Activated B cell treated with CpG ODN at 0.5 μM for 24 hours (primary cell): ENCODE results near the gene CCDC8. TPM values are rescaled to one million over a fixed set of nuclear protein-coding genes. Genes with fewer than 3 reads are reported as not detected.

Experiments used
- ATAC-seq: fragments of 200-7000 bp; cut with Tn5 transposase; one replicate; pipeline ENCODE4 v1.10.0; 2021; ENCODE audit warnings: low read depth, mild to moderate bottlenecking, moderate library complexity
- CTCF ChIA-PET: fragments of 350-600 bp; sonication (Branson Sonifier 250); formaldehyde crosslinking; loops from one replicate; lab custom pipeline; 2021; ENCODE audit warnings: antibody characterized with exemption; lab: Charles Lee
- POLR2A ChIA-PET: fragments of 350-600 bp; sonication (Branson Sonifier 250); formaldehyde crosslinking; loops from one replicate; lab custom pipeline; 2021; ENCODE audit warnings: antibody characterized with exemption; lab: Charles Lee
- DNase-seq: peaks from one replicate; pipeline ENCODE4 v3.0.0; 2022
- H3K27ac Mint-ChIP-seq: one replicate; pipeline ENCODE4 v1.8.0; 2020; ENCODE audit warnings: mixed read lengths
- H3K27me3 Mint-ChIP-seq: one replicate; pipeline ENCODE4 v1.8.0; 2021; ENCODE audit warnings: mixed read lengths
- H3K36me3 Mint-ChIP-seq: one replicate; pipeline ENCODE4 v1.8.0; 2021; ENCODE audit warnings: low read depth, mixed read lengths
- H3K4me1 Mint-ChIP-seq: one replicate; pipeline ENCODE4 v1.8.0; 2021; ENCODE audit warnings: mixed read lengths
- H3K4me3 Mint-ChIP-seq: one replicate; pipeline ENCODE4 v1.8.0; 2020; ENCODE audit warnings: mild to moderate bottlenecking, mixed read lengths
- H3K9me3 Mint-ChIP-seq: one replicate; pipeline ENCODE4 v1.8.0; 2020; ENCODE audit warnings: mixed read lengths
- intact Hi-C: fragments of 100-400 bp; cut with micrococcal nuclease; formaldehyde crosslinking; loops from one replicate; pipeline ENCODE4 v1.15.1; 2024
- total RNA-seq: library from RNA; stranded (reverse); gene quantifications from 2 replicates; pipeline ENCODE4 v1.2.3, GENCODE V29; 2022
- TF ChIP-seq, protein P1 (sequence below): fragments of 200-600 bp; IDR thresholded peaks from one replicate; pipeline ENCODE4 v1.8.0; 2022; ENCODE audit warnings: antibody characterized with exemption, mild to moderate bottlenecking

CCDC8 gene, protein sequence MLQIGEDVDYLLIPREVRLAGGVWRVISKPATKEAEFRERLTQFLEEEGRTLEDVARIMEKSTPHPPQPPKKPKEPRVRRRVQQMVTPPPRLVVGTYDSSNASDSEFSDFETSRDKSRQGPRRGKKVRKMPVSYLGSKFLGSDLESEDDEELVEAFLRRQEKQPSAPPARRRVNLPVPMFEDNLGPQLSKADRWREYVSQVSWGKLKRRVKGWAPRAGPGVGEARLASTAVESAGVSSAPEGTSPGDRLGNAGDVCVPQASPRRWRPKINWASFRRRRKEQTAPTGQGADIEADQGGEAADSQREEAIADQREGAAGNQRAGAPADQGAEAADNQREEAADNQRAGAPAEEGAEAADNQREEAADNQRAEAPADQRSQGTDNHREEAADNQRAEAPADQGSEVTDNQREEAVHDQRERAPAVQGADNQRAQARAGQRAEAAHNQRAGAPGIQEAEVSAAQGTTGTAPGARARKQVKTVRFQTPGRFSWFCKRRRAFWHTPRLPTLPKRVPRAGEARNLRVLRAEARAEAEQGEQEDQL
- total RNA-seq = not detected in 2 replicates

DNA sequence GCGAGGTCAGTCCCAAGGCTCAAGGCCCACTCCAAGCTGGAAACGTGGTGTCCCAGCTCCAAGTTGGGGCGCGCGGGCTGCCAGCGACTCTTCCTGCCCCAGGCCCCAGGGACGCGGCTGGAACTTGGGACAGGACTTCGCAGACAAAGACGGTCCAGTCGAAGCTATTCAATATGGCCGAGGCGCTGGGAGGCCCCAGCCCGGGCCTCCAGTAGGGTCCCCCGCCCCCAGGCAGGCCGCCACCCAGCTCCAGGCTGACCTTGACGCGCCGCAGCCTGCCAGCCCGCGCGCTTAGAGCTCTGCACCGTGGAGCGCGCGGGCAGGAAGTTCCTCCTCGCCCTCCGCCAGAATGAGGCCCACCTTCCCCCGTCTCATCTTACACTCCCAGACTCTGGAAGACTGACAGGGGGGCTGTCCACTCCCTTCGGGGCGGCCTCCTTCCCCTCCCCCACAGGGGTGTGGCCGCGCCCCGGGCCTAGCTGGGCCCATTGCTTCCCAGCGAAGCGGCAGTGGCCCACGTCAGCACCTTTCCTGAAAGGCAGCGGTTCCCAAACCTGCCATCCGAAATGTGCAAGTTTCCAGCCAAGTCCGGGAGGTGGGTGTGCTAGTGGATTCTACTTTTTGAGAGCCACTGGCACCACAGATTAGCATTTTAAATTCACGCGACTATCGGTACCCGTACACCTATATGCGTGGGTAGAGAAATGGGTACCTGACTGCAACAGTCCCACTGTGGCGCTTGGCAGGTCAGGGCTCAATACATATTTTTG, at the start of gene CCDC8:
Gene CCDC8 (minus strand): TSS at position 303 of the 770 bp plus-strand sequence. CDS start 754 bp downstream, outside the sequence.
- Mint-ChIP-seq H3K9me3 (no peaks in the 10 kb centered on the region), H3K4me1 (peaks cover 3% of the 10 kb centered on the region), H3K4me3 (no peak within 1 kb of the TSS), H3K27ac (no peak within 1 kb of the TSS), H3K27me3 (peaks cover 59% of the 10 kb centered on the region), H3K36me3 (no peaks in the 10 kb centered on the region)
- DNase-seq = no peak
- POLR2A ChIA-PET = no interaction called here
- CTCF ChIA-PET = no interaction called here
- intact Hi-C loops = no loop called here
- TF ChIP-seq, protein P1, sequence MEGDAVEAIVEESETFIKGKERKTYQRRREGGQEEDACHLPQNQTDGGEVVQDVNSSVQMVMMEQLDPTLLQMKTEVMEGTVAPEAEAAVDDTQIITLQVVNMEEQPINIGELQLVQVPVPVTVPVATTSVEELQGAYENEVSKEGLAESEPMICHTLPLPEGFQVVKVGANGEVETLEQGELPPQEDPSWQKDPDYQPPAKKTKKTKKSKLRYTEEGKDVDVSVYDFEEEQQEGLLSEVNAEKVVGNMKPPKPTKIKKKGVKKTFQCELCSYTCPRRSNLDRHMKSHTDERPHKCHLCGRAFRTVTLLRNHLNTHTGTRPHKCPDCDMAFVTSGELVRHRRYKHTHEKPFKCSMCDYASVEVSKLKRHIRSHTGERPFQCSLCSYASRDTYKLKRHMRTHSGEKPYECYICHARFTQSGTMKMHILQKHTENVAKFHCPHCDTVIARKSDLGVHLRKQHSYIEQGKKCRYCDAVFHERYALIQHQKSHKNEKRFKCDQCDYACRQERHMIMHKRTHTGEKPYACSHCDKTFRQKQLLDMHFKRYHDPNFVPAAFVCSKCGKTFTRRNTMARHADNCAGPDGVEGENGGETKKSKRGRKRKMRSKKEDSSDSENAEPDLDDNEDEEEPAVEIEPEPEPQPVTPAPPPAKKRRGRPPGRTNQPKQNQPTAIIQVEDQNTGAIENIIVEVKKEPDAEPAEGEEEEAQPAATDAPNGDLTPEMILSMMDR = no peak
- ATAC-seq = no peak

DNA sequence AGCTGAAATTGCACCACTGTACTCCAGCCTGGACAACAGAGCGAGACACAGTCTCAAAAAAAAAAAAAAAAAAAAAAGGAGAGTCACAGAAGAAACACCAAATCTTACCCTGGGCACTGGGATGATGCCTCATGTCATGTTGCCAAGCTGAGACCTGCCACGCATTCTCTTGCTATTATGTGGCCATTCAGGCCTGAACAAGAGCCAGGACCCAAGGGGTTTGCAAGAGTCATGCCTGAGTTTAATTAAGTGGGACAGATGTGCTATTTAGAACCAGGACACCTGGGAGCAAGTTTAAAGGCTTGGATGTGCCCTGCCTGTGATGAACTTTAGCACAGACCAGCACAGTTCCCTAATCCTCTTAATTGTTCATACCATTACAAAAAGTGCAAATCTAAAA, 48.2 kb upstream of the CCDC8 start:
- no peak overlapping the region for H3K4me3 Mint-ChIP-seq
- intact Hi-C loops = no loop called here
- H3K27ac Mint-ChIP-seq = no peak overlapping the region
- no peaks in the 10 kb centered on the region for H3K4me1 Mint-ChIP-seq
- peaks cover 21% of the 10 kb centered on the region for H3K27me3 Mint-ChIP-seq
- H3K36me3 Mint-ChIP-seq = no peaks in the 10 kb centered on the region
- DNase-seq (no peak), ATAC-seq (no peak)
- TF ChIP-seq, protein P1 = no peak
- POLR2A ChIA-PET = no interaction called here
- CTCF ChIA-PET = no interaction called here
- H3K9me3 Mint-ChIP-seq = no peaks in the 10 kb centered on the region

DNA sequence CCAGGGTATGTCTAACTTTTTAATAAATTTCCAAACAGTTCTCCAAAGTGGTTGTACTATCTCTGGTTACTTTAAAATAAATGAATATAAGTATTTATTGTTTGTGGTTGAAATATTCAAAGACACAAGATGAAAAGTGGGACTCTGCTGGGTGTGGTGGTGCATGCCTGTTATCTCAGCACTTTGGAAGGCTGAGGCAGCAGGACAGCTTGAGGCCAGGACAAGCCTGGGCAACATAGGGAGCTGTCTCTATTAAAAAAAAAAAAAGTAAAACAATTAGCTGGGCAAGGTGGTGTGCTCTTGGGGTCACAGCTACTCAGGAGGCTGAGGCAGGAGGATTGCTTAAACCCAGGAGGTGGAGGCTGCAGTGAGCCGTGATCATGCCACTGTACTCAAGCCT, 47.6 kb upstream of the CCDC8 start:
- no peaks in the 10 kb centered on the region for H3K4me1 Mint-ChIP-seq
- peaks cover 21% of the 10 kb centered on the region for H3K27me3 Mint-ChIP-seq
- intact Hi-C loops = no loop called here
- POLR2A ChIA-PET = no interaction called here
- DNase-seq = no peak
- H3K36me3 Mint-ChIP-seq = no peaks in the 10 kb centered on the region
- H3K27ac Mint-ChIP-seq = no peak overlapping the region
- TF ChIP-seq, protein P1 = no peak
- H3K9me3 Mint-ChIP-seq = no peaks in the 10 kb centered on the region
- CTCF ChIA-PET = no interaction called here
- no peak for ATAC-seq
- H3K4me3 Mint-ChIP-seq = no peak overlapping the region

DNA sequence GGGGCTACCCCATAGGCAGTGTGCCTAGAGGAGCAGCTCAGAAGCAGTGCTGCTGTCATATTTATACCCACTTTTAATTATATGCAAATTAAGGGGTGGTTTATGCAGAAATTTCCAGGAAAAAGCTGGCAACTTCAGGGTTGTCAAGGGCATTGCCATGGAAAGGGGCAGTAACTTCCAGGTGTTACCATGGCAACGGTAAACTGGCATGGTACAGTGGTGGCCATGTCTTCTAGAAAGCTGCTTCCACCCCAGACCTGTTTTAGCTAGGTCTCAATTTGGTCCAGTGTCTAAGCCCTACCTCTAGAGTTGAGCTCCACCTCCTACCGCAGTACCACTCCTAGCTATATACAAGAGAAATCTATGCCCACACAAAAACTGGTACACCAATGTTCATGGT, 46.7 kb upstream of the CCDC8 start:
- intact Hi-C loops = no loop called here
- no peak overlapping the region for H3K4me3 Mint-ChIP-seq
- H3K27ac Mint-ChIP-seq = no peak overlapping the region
- H3K9me3 Mint-ChIP-seq = no peaks in the 10 kb centered on the region
- TF ChIP-seq, protein P1 = no peak
- no peaks in the 10 kb centered on the region for H3K36me3 Mint-ChIP-seq
- POLR2A ChIA-PET = interaction anchor here (0.6 kb wide), 1 partner anchor 15 kb away, joined by 4 read pairs; no protein-coding TSS in a partner anchor
- ATAC-seq (no peak), DNase-seq (no peak)
- H3K27me3 Mint-ChIP-seq = peaks cover 21% of the 10 kb centered on the region
- H3K4me1 Mint-ChIP-seq = no peaks in the 10 kb centered on the region
- CTCF ChIA-PET = interaction anchor here (0.5 kb wide), 1 partner anchor 755 kb away, joined by 3 read pairs; no protein-coding TSS in a partner anchor

DNA sequence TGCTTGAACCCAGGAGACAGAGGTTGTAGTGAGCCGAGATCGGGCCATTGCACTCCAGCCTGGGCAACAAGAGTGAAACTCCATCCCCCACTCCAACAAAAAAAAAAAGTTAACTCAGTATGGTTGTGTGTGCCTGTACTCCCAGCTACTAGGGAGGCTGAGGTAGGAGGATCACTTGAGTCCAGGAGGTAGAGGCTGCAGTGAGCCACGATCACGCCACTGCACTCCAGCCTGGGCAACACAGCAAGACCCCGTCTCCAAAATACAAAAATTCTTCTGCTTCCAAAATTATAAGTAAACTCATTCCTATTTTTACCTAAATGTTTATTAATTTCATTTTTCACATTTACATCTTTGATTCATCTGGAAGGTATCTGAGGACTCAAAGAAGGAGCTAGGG, 43.6 kb upstream of the CCDC8 start:
- intact Hi-C loops = no loop called here
- Mint-ChIP-seq H3K9me3 (no peaks in the 10 kb centered on the region), H3K27ac (no peak overlapping the region), H3K4me3 (no peak overlapping the region), H3K36me3 (no peaks in the 10 kb centered on the region), H3K4me1 (no peaks in the 10 kb centered on the region), H3K27me3 (peaks cover 21% of the 10 kb centered on the region)
- CTCF ChIA-PET = no interaction called here
- ATAC-seq (no peak), DNase-seq (no peak)
- TF ChIP-seq, protein P1 = no peak
- POLR2A ChIA-PET = no interaction called here
